Measurements from ENCODE around the gene CCNG2. TPM values are rescaled to one million over a fixed set of nuclear protein-coding genes. Genes with fewer than 3 reads are reported as not detected.

CCNG2 gene, protein sequence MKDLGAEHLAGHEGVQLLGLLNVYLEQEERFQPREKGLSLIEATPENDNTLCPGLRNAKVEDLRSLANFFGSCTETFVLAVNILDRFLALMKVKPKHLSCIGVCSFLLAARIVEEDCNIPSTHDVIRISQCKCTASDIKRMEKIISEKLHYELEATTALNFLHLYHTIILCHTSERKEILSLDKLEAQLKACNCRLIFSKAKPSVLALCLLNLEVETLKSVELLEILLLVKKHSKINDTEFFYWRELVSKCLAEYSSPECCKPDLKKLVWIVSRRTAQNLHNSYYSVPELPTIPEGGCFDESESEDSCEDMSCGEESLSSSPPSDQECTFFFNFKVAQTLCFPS
- 10 to 100 TPM; 25.7 to 28.6 TPM for total RNA-seq

GRCh38 chr4:77156912-77157858 lies at the start of gene CCNG2:
TSS of gene CCNG2 (plus strand) at chr4:77157207. CDS start at chr4:77158533, 1,326 bp downstream.
- H3K36me3 Mint-ChIP-seq (ENCODE audit: low read depth): peaks cover 10% of the 10 kb centered on the region
- H3K4me3 Mint-ChIP-seq: peak within 1 kb of the TSS; percentile 97
- peak within 1 kb of the TSS; percentile 97 for H3K27ac Mint-ChIP-seq
- DNase-seq (peak; percentile 87), ATAC-seq (peak; percentile 22)
- POLR2A ChIA-PET: no interaction called here
- CTCF ChIA-PET: interaction anchor here (0.6 to 1.8 kb wide), 3 partner anchors 80 to 112 kb away, joined by 3 to 6 read pairs (median 3); partner anchors contain the start of gene CCNI
- intact Hi-C loops (cut with DNase I, micrococcal nuclease): loop anchor here (1.0 to 10.0 kb wide), 10 partner anchors 36 to 1642 kb away; partner anchors contain the start of genes G3BP2 (in 1 of the 2), NAAA (in 1 of the 2), RCHY1 (in 1 of the 2) and SCARB2 (in 1 of the 2)
- H3K27me3 Mint-ChIP-seq: no peaks in the 10 kb centered on the region
- no peaks in the 10 kb centered on the region for H3K9me3 Mint-ChIP-seq (ENCODE audit: low read depth)
- peaks cover 31% of the 10 kb centered on the region for H3K4me1 Mint-ChIP-seq

DNA sequence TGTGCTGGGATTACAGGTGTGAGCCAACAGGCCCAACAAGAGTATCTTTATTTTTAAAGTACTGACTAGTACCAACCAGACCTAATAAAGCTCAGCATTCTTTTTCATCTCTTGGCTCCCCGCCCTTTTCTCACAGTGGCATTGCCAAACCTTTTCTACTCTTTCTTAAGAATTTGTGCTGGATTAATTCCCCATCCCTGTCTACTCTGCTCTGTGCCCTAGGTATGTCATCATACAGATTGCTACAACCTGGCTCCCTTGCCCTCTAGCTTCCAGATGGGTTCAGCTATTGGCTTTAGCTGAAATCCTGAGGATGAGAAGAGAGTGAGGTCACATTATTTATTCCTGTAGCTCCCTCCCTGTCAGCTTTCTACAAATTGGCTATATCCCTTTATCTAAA lies 46.3 kb upstream of the CCNG2 start:
- Mint-ChIP-seq H3K4me3 (no peak overlapping the region), H3K9me3 (ENCODE audit: low read depth) (no peaks in the 10 kb centered on the region), H3K27me3 (peaks cover 10% of the 10 kb centered on the region), H3K36me3 (ENCODE audit: low read depth) (no peaks in the 10 kb centered on the region), H3K27ac (no peak overlapping the region), H3K4me1 (no peaks in the 10 kb centered on the region)
- ChIA-PET CTCF (interaction anchor here (1.3 to 1.4 kb wide), 2 partner anchors 13 to 66 kb away, joined by 3 read pairs; no protein-coding TSS in a partner anchor), POLR2A (no interaction called here)
- intact Hi-C loops (cut with DNase I, micrococcal nuclease): no loop called here
- no peak for DNase-seq
- no peak for ATAC-seq

- DNase-seq (no peak), ATAC-seq (no peak)
- no peaks in the 10 kb centered on the region for H3K36me3 Mint-ChIP-seq (ENCODE audit: low read depth)
- H3K4me1 Mint-ChIP-seq: no peaks in the 10 kb centered on the region
- H3K27ac Mint-ChIP-seq: no peak overlapping the region
- H3K9me3 Mint-ChIP-seq (ENCODE audit: low read depth): no peaks in the 10 kb centered on the region
- CTCF ChIA-PET: no interaction called here
- intact Hi-C loops (cut with DNase I, micrococcal nuclease): no loop called here
- POLR2A ChIA-PET: no interaction called here
- H3K4me3 Mint-ChIP-seq: no peak overlapping the region
- peaks cover 5% of the 10 kb centered on the region for H3K27me3 Mint-ChIP-seq
Observed at GRCh38 chr4:77113069-77113468, 43.9 kb upstream of the CCNG2 start.

GRCh38 chr4:77117721-77118120 lies 39.3 kb upstream of the CCNG2 start:
- H3K9me3 Mint-ChIP-seq (ENCODE audit: low read depth): no peaks in the 10 kb centered on the region
- no peak overlapping the region for H3K4me3 Mint-ChIP-seq
- no peaks in the 10 kb centered on the region for H3K36me3 Mint-ChIP-seq (ENCODE audit: low read depth)
- ChIA-PET CTCF (interaction anchor here (0.7 to 0.9 kb wide), 2 partner anchors 36 to 715 kb away, joined by 3 to 4 read pairs; no protein-coding TSS in a partner anchor), POLR2A (no interaction called here)
- DNase-seq (no peak), ATAC-seq (no peak)
- H3K4me1 Mint-ChIP-seq: no peaks in the 10 kb centered on the region
- intact Hi-C loops (cut with DNase I, micrococcal nuclease): no loop called here
- H3K27me3 Mint-ChIP-seq: peaks cover 3% of the 10 kb centered on the region
- H3K27ac Mint-ChIP-seq: no peak overlapping the region

DNA sequence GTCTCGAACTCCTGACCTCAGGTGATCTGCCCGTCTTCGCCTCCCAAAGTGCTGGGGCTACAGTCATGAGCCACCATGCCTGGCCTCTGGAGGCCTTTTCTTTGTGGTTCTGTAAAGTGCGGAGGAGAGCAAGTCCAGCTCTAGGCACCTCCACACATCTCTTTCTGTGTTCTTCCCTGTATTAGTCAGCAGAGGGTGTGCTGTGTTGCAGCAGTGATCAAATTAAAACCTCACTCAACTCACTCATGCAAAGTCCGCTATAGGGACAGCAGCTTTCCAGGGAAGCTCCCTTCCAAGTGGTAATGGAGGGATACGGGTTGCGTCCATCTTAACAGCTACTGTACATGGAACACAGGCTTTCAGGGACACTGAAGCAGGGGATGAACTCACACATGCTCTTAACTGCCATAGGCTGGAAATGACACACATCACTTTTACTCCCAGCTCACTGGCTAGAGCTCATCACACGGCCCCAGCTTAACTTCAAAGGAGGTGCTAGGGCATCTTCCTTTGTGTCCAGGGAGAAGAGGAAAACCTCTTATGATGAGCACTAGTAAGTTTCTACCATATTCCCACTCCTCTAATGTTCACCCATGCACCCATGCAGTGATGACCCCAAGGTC lies 36.0 kb upstream of the CCNG2 start:
- no peak overlapping the region for H3K4me3 Mint-ChIP-seq
- ATAC-seq (no peak), DNase-seq (no peak)
- H3K36me3 Mint-ChIP-seq (ENCODE audit: low read depth): no peaks in the 10 kb centered on the region
- CTCF ChIA-PET: interaction anchor here (0.6 to 1.3 kb wide), 4 partner anchors 9 to 82 kb away, joined by 3 read pairs; no protein-coding TSS in a partner anchor
- H3K9me3 Mint-ChIP-seq (ENCODE audit: low read depth): no peaks in the 10 kb centered on the region
- H3K4me1 Mint-ChIP-seq: peaks cover 5% of the 10 kb centered on the region
- H3K27me3 Mint-ChIP-seq: no peaks in the 10 kb centered on the region
- intact Hi-C loops (cut with DNase I, micrococcal nuclease): no loop called here
- POLR2A ChIA-PET: no interaction called here
- no peak overlapping the region for H3K27ac Mint-ChIP-seq

DNA sequence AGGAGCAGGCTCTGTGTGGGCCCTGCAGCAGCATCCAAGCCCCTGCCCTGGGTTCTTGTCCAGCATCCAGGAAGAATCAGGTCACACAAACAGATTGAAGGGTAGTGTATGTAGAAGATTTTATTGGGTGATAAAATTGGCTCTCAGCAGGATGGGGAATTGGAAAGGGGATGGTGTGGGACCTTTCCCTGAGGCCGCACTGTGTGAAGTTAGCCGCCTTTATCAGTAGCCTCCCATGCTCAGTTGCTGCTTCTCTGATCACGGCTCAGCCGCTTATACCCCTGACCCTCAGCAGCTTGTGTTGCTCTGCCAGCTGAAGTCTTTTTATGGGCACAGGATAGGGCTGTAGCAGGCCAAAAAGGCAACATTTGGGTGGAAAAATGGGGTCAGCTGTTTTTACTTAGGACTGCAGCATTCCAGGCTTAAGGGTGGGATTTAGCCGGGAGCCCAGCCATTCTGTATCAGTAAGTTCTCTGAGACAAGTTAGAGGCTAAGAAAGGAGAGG lies 35.2 kb upstream of the CCNG2 start:
- DNase-seq: no peak
- Mint-ChIP-seq H3K27me3 (no peaks in the 10 kb centered on the region), H3K4me3 (no peak overlapping the region), H3K9me3 (ENCODE audit: low read depth) (no peaks in the 10 kb centered on the region), H3K4me1 (peaks cover 5% of the 10 kb centered on the region), H3K27ac (no peak overlapping the region), H3K36me3 (ENCODE audit: low read depth) (no peaks in the 10 kb centered on the region)
- ChIA-PET CTCF (interaction anchor here (0.6 to 2.4 kb wide), 4 partner anchors 10 to 457 kb away, joined by 3 to 5 read pairs (median 3); no protein-coding TSS in a partner anchor), POLR2A (no interaction called here)
- no peak for ATAC-seq
- intact Hi-C loops (cut with DNase I, micrococcal nuclease): no loop called here

- Mint-ChIP-seq H3K4me3 (no peak overlapping the region), H3K9me3 (ENCODE audit: low read depth) (no peaks in the 10 kb centered on the region), H3K4me1 (peaks cover 10% of the 10 kb centered on the region), H3K27ac (no peak overlapping the region), H3K36me3 (ENCODE audit: low read depth) (no peaks in the 10 kb centered on the region), H3K27me3 (no peaks in the 10 kb centered on the region)
- ChIA-PET CTCF (interaction anchor here (1.5 to 2.4 kb wide), 2 partner anchors 37 to 81 kb away, joined by 3 to 5 read pairs; no protein-coding TSS in a partner anchor), POLR2A (interaction anchor here (0.6 kb wide), 1 partner anchor 31 kb away, joined by 9 read pairs; no protein-coding TSS in a partner anchor)
- intact Hi-C loops (cut with DNase I, micrococcal nuclease): no loop called here
- no peak for DNase-seq
- ATAC-seq: no peak
Observed at GRCh38 chr4:77122656-77123055, 34.4 kb upstream of the CCNG2 start.

DNA sequence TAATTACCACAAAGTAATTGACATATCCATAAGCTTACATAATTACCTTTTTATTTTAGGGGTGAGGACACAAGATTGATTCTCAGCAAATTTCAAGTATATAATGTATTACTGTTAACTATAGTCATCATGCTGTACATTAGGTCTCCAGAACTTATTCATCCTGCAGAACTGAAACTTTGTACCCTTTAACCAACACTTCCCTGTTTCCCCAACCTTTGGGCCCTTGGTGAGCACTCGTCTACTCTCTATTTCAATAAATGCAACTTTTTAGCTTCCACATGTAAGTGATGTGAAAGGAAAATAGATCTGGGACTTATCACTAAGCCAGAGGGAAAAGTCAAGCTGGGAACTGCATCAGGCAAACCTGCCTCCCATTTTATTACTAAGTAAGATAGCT lies 33.6 kb upstream of the CCNG2 start:
- intact Hi-C loops (cut with DNase I, micrococcal nuclease): no loop called here
- no peak overlapping the region for H3K4me3 Mint-ChIP-seq
- ChIA-PET POLR2A (no interaction called here), CTCF (interaction anchor here (0.9 to 2.4 kb wide), 4 partner anchors 28 to 80 kb away, joined by 3 to 6 read pairs (median 4); no protein-coding TSS in a partner anchor)
- H3K27me3 Mint-ChIP-seq: no peaks in the 10 kb centered on the region
- no peaks in the 10 kb centered on the region for H3K9me3 Mint-ChIP-seq (ENCODE audit: low read depth)
- peaks cover 10% of the 10 kb centered on the region for H3K4me1 Mint-ChIP-seq
- no peaks in the 10 kb centered on the region for H3K36me3 Mint-ChIP-seq (ENCODE audit: low read depth)
- H3K27ac Mint-ChIP-seq: no peak overlapping the region
- ATAC-seq: no peak
- no peak for DNase-seq

- POLR2A ChIA-PET: no interaction called here
- CTCF ChIA-PET: interaction anchor here (0.9 to 2.2 kb wide), 2 partner anchors 29 to 73 kb away, joined by 3 to 6 read pairs; no protein-coding TSS in a partner anchor
- ATAC-seq (no peak), DNase-seq (no peak)
- no peaks in the 10 kb centered on the region for H3K36me3 Mint-ChIP-seq (ENCODE audit: low read depth)
- no peaks in the 10 kb centered on the region for H3K27me3 Mint-ChIP-seq
- intact Hi-C loops (cut with DNase I, micrococcal nuclease): no loop called here
- H3K9me3 Mint-ChIP-seq (ENCODE audit: low read depth): no peaks in the 10 kb centered on the region
- H3K4me1 Mint-ChIP-seq: peaks cover 10% of the 10 kb centered on the region
- no peak overlapping the region for H3K27ac Mint-ChIP-seq
- H3K4me3 Mint-ChIP-seq: no peak overlapping the region
Observed at GRCh38 chr4:77124576-77124975, 32.4 kb upstream of the CCNG2 start.

GRCh38 chr4:77125961-77126360 lies 31.0 kb upstream of the CCNG2 start:
- Mint-ChIP-seq H3K4me3 (no peak overlapping the region), H3K27ac (no peak overlapping the region), H3K9me3 (ENCODE audit: low read depth) (no peaks in the 10 kb centered on the region), H3K4me1 (peaks cover 10% of the 10 kb centered on the region), H3K27me3 (no peaks in the 10 kb centered on the region), H3K36me3 (ENCODE audit: low read depth) (no peaks in the 10 kb centered on the region)
- ATAC-seq: no peak
- no peak for DNase-seq
- ChIA-PET POLR2A (no interaction called here), CTCF (interaction anchor here (0.8 to 1.8 kb wide), 2 partner anchors 30 to 73 kb away, joined by 3 to 4 read pairs; no protein-coding TSS in a partner anchor)
- intact Hi-C loops (cut with DNase I, micrococcal nuclease): no loop called here

DNA sequence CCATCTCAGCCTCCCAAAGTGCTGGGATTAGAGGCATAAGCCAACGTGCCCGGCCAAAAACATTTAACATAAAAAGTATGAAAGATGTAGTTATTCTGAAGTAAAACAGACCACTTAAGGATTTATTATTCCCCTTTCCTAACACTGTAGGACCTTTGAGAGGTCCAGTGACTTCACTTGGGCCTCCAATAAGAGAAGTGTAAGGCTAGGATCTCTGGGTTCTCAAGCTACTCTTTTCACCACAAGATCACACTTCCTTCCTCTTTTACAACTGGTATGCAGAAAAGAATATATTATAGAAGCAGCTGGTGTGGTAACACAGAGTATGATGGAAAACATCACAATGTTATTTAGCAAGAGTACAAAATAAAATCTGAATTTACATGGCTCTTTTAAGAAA lies 30.2 kb upstream of the CCNG2 start:
- no peak for ATAC-seq
- POLR2A ChIA-PET: no interaction called here
- peaks cover 10% of the 10 kb centered on the region for H3K4me1 Mint-ChIP-seq

More for the DNA sequence above, 30.2 kb upstream of the CCNG2 start:
- H3K9me3 Mint-ChIP-seq (ENCODE audit: low read depth): no peaks in the 10 kb centered on the region
- H3K27ac Mint-ChIP-seq: no peak overlapping the region
- intact Hi-C loops (cut with DNase I, micrococcal nuclease): no loop called here
- no peaks in the 10 kb centered on the region for H3K27me3 Mint-ChIP-seq
- CTCF ChIA-PET: interaction anchor here (1.6 to 1.8 kb wide), 2 partner anchors 29 to 77 kb away, joined by 4 read pairs; no protein-coding TSS in a partner anchor
- H3K4me3 Mint-ChIP-seq: no peak overlapping the region
- no peaks in the 10 kb centered on the region for H3K36me3 Mint-ChIP-seq (ENCODE audit: low read depth)
- DNase-seq: no peak

Data from activated CD4-positive, alpha-beta T cell treated with anti-CD3 and anti-CD28 coated beads for 36 hours (primary cell).